ENCODE measurements around the gene GLI3.

Gene GLI3

GRCh38 chr7:42175834-42176723 lies 60.9 kb downstream of the GLI3 start:
- no peak for DNase-seq (ENCODE audit: low read depth in 2 of 3, low spot score in 1 of 3)

DNA sequence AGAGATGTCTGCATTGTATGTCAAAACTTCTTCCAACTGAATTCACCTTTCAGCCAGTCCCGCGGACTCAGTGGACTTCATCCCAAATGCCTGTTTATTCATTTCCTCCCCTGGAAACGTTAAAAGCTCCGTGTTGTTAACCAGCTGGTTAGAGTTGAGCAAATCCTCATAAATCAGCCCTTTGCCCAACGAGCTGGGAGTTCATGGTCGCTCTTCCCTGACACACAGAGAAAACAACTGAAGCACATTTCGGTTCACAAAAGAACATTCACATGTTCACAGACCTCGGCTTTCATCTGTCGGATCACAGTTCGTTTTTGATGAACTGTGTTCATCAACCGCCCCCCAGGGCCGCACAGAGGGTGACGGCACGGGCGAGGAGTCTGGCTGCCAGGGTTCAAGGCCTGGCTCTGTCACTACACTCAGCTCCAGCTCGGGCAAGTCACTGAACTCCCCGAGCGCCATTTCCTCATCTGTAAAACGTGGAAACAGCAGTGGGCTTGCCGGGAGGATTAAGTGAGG lies 62.6 kb downstream of the GLI3 start:
- no peak for DNase-seq (ENCODE audit: low read depth in 2 of 3, low spot score in 1 of 3)

DNA sequence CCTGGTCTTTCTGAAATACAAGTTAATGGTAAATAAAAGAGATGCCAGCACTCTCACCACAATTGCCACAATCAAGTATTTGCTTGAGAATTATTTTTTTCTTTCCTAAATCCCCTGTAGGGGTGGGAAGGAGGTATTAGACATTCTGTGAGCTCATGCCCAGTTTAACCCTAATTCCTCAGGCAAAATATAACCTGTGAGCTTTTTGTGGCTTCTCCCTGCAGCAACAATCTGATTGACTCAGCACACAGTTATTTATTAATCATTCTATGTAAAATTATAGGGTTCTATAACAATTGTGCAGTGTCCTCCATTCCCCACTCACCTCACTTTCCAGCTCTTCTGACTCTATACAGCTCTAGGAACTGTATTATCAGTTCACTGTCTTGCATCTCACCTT lies 66.3 kb downstream of the GLI3 start:
- no peak for DNase-seq (ENCODE audit: low read depth in 2 of 3, low spot score in 1 of 3)

GRCh38 chr7:42168512-42168911 lies 68.5 kb downstream of the GLI3 start:
- no peak for DNase-seq (ENCODE audit: low read depth in 2 of 3, low spot score in 1 of 3)

GRCh38 chr7:42167631-42168236 lies 69.3 kb downstream of the GLI3 start:
- no peak for DNase-seq (ENCODE audit: low read depth in 2 of 3, low spot score in 1 of 3)

DNA sequence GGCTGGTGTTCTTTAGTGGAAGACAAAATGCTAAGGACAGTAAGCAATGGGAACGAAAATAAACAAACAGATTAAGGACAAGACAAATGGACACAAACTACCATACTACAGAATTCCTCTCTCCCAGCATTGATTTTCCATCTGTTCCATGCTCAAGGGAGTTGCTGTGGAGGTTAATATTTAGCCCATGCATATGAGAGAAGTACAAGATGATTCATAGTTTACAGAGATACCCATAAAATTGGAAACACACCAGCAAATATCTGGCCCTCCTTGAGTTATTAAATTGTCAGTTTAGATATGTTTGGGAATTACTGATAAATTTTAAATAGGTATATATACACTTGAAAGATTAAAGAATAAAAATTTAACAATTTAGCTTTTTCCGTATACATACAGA lies 69.8 kb downstream of the GLI3 start:
- DNase-seq (ENCODE audit: low read depth in 2 of 3, low spot score in 1 of 3), result no peak

- no peak for DNase-seq (ENCODE audit: low read depth in 2 of 3, low spot score in 1 of 3)
Observed at GRCh38 chr7:42164881-42165428, 72.1 kb downstream of the GLI3 start.

DNA sequence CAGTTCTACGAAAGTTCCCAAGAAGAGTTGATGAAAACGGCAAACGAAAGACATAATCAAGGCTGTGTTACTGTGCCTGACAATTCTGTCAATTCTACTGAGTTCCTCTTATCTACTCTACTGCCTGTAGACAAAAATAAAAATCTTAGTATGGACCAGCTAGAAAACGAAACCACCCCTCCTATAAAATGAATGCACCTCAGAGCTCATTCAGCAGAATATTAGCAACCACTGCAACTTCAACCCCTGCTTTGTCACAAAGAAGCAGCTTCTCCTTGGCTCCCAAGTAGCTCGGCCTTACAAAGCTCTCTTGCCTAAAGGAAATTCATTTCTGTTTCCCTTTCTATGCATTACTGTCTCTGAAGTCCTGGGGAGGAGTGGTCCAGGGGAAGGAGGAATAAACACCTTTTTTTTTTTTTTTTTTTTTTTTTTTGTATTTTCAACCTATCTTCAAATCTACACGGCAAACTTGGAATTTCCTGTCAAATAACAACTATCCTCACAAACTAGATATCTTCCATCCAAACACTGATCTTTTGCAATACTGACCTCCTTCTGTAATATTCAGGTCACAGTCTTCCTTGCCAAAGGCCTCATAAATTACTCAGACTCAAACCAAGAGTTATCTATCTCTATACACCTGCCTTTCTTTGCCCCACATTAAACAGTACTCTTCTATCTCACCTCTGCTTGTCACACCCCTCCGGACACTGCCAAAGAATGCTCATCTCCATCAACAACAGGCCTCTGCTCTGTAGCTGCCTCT lies 74.3 kb downstream of the GLI3 start:
- DNase-seq (ENCODE audit: low read depth in 2 of 3, low spot score in 1 of 3), result no peak

DNA sequence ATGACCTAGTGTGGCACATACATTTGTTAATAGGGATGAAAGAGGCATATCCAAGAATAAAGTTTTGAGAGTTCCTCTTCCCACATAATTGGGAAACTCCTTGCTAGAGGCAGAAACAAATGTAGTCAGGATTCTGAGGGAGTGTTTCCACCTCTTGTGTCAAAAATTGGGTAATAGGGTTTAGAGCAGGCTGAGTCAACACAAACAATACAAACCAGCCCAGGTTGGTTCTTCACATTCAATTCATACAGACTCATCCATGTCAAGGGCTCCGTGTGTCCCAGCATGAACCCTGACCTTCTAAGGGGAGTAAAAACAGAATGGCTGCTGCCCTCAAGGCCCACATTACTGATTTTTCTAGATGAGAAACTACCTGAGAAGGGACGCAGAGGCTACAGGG lies 75.3 kb downstream of the GLI3 start:
- DNase-seq (ENCODE audit: low read depth in 2 of 3, low spot score in 1 of 3), result no peak

DNA sequence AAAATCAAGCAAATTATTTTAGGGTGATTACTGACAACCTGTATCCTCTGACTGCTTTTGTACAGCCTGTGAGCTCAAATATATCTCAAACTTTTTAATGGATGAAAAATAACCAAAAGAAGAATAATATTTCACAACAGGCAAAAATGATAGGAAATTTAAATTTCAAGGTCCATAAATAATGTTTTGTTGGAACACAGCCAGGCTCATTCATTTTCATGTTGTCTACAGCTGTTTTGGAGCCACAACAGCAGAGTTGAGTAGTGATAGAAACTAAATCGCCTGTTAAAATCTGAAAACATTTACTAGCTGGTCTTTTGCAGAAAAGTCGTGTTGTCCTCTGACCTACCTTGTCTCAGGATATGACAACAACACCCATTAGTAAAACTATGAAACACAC lies 75.9 kb downstream of the GLI3 start:
- no peak for DNase-seq (ENCODE audit: low read depth in 2 of 3, low spot score in 1 of 3)

DNA sequence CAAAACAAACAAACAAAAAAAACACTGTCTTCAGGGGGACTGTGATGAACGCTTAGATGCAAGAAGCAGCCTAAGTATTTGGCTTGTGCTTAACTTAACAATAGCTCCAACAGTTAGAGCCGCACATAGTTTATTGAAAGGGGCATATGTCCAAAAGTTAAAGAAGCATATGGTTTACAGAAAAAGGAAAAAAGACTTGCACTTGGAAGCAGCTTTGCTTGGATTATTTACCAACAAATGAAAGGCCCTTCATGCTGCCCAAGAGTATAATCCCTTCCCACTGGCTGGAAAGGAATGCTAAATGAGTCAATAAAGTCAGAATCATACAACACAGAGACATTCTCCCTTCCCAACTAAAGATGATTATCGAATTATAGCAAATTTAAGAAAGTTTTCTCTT lies 77.9 kb downstream of the GLI3 start:
- no peak for DNase-seq (ENCODE audit: low read depth in 2 of 3, low spot score in 1 of 3)

GRCh38 chr7:42156967-42157721 lies 79.9 kb downstream of the GLI3 start:
- no peak for DNase-seq (ENCODE audit: low read depth in 2 of 3, low spot score in 1 of 3)

DNA sequence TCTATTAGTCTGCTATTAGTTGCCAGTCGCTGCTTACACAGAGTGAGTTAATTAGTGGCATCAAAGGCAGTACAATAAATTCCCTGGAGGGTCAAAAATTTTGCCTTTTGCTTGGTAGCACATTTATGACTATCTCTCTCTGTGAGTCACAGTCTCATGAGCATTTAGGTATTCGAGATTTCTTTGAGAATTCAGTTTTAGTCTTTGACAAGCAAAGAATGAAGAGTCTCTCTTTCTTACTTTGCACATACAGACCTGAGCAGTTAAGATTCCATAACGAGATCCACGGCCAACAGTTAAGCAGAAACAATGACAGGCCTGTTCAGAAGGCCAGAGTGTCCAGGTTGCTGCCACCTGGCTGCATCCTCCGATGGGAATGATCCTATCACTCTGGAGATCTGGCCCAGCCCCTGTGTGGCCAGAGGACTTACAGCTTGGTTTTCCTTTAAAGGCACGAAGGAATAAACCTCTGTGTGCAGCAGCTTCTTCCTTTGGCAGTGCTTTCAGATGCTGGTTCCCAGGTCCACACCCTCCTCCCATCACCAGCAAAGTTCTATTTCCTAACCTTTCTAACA lies 80.6 kb downstream of the GLI3 start:
- DNase-seq (ENCODE audit: low read depth in 2 of 3, low spot score in 1 of 3), result no peak

- DNase-seq (ENCODE audit: low read depth in 2 of 3, low spot score in 1 of 3), result no peak
Observed at GRCh38 chr7:42155584-42156290, 81.3 kb downstream of the GLI3 start.

DNA sequence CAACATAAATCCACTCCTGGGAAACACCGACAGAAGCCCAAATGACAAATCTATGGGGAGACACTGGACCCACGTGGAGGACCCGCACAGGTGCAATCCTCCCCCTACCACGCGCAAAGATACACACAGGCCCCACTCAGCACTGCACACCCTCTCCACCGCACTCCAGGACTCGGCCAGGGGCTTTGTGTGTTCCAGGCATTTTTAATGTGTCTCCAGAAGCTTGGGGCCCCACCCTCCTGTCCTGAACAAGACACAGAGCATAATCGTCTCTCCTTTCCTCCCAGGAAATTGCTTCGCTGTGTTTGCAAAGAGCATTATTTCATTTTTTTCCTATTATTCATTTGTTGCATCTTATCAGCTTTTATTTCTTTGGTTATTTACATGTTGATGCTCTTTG lies 82.8 kb downstream of the GLI3 start:
- no peak for DNase-seq (ENCODE audit: low read depth in 2 of 3, low spot score in 1 of 3)

GRCh38 chr7:42152329-42153205 lies 84.4 kb downstream of the GLI3 start:
- no peak for DNase-seq (ENCODE audit: low read depth in 2 of 3, low spot score in 1 of 3)

- DNase-seq (ENCODE audit: low read depth in 2 of 3, low spot score in 1 of 3), result no peak
Observed at GRCh38 chr7:42151309-42151708, 85.7 kb downstream of the GLI3 start.

GRCh38 chr7:42145539-42145938 lies 91.5 kb downstream of the GLI3 start:
- no peak for DNase-seq (ENCODE audit: low read depth in 2 of 3, low spot score in 1 of 3)

DNA sequence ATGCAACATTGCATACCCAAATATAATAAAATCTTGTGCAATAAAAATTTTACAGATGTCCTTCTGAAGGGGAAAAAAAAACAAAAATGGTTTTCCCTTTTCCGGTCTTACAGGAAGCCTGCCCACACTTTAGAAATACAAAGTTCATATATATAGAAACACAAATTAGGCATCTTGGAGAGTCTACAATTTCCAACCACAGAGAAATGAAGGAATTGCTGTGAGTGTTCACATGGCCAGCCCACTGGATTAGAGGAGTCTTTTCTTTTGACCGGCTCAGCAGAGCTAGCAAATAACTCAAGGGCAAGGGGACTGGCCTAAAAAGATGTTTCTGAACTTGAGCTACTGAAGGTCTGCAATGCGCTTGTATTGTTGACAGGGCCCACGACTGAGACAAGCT lies 92.4 kb downstream of the GLI3 start:
- no peak for DNase-seq (ENCODE audit: low read depth in 2 of 3, low spot score in 1 of 3)
